Activated naive CD8-positive, alpha-beta T cell treated with anti-CD3 and anti-CD28 coated beads, Interleukin-2, amount 10 ng/mL, durations not matched to agents 7 days and 5 days (primary cell): ENCODE measurements around the gene SPTB. TPM values are rescaled to one million over a fixed set of nuclear protein-coding genes. Genes with fewer than 3 reads are reported as not detected.

Experiments
- ATAC-seq: fragments of 150-1000 bp; cut with Tn5 transposase; one replicate; pipeline ENCODE4 v1.10.0; 2021; ENCODE audit warnings: low read depth, moderate library complexity
- POLR2A ChIA-PET: fragments of 350-600 bp; sonication (Branson Sonifier 250); formaldehyde crosslinking; loops from one replicate; lab custom pipeline; 2021; ENCODE audit warnings: antibody characterized with exemption; lab: Charles Lee
- DNase-seq: peaks from one replicate; pipeline ENCODE4 v3.0.0; 2021
- H3K27ac Mint-ChIP-seq: one replicate; pipeline ENCODE4 v1.8.0; 2022; ENCODE audit warnings: mild to moderate bottlenecking, mixed read lengths
- H3K27me3 Mint-ChIP-seq: one replicate; pipeline ENCODE4 v1.8.0; 2022; ENCODE audit warnings: mild to moderate bottlenecking, moderate library complexity, mixed read lengths
- H3K36me3 Mint-ChIP-seq: one replicate; pipeline ENCODE4 v1.8.0; 2021; ENCODE audit warnings: mild to moderate bottlenecking, mixed read lengths
- H3K4me1 Mint-ChIP-seq: one replicate; pipeline ENCODE4 v1.8.0; 2021; ENCODE audit warnings: mixed read lengths
- H3K4me3 Mint-ChIP-seq: one replicate; pipeline ENCODE4 v1.8.0; 2022; ENCODE audit warnings: mild to moderate bottlenecking, moderate library complexity, mixed read lengths
- H3K9me3 Mint-ChIP-seq: one replicate; pipeline ENCODE4 v1.8.0; 2021; ENCODE audit warnings: mixed read lengths
- total RNA-seq, 2 experiments: library from RNA; stranded (reverse); gene quantifications; one replicate each; pipeline ENCODE4 v1.2.3, GENCODE V29; 2021

Gene SPTB
- total RNA-seq, 2 experiments from 2014 or later = not detected

DNA sequence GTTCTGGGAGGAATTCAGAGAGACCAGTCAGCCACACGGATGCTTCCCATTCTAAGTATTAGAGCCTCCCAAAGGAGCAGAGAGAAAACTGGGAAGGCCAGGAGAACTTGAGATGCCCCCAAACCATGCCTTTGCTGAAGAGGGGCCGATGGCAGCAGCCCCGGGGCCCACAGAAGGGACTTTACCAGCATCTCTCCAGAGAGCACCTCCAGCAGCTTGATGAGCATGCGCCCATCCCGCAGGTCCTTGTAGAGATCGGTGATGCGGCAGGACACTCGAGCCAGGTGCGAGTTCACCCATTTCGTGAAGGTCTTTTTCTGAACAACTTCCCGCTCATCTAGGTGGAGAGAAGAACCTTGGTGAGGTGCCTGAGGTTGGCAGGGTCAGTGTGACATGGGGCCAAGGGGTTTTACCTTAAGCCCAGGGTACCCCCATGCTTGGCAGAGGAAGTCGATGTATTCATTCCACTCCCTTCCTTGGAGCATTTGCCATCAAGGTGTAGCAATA, 74.9 kb downstream of the SPTB start:
- ATAC-seq = no peak
- POLR2A ChIA-PET = no interaction called here
- H3K27me3 Mint-ChIP-seq = peaks cover 11% of the 10 kb centered on the region
- no peaks in the 10 kb centered on the region for H3K9me3 Mint-ChIP-seq
- H3K4me3 Mint-ChIP-seq = no peak overlapping the region
- no peak overlapping the region for H3K27ac Mint-ChIP-seq
- H3K36me3 Mint-ChIP-seq = no peaks in the 10 kb centered on the region
- H3K4me1 Mint-ChIP-seq = peaks cover 2% of the 10 kb centered on the region
- DNase-seq = no peak

DNA sequence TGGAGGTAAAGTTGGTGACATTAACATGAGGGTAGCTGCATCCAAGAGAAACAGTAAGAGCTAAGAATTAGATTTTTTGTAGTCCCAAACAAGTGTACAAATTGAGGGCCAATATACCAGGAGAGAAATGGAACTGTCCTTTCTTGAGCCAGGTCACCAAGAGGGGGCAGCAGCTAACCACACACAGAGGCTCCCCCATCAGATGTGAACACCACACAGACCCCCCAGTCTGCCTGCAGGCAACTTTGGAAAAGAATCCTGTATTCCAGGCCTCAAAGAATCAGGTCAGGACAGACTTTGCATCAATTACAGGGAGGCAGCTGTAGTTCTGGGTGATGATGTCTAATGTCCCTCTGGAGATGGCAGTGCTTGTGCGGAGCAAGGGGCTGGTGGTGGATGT, 77.9 kb downstream of the SPTB start:
- POLR2A ChIA-PET = no interaction called here
- no peaks in the 10 kb centered on the region for H3K36me3 Mint-ChIP-seq
- no peak for ATAC-seq

DNA sequence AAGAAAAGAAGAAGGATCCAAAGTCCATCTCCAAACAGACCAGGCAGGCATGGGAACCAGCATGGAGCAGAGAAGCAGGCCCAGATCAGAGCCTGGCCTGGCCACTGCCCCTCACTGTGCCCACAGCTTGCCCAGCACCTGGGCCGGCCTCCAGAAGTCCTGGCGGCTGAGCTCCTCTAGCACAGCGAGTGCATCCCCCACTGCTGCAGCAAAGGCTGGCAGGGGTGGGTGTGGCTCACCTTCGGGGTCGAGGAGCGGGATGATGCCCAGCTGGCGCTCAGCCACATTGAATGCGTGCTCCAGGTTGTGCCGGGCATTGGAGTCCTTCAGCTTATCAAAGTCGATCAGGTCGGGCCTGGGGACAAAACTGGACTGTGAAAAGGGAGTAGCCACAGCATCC, 78.7 kb downstream of the SPTB start:
- no peaks in the 10 kb centered on the region for H3K9me3 Mint-ChIP-seq
- H3K27ac Mint-ChIP-seq = no peak overlapping the region
- H3K4me1 Mint-ChIP-seq = peaks cover 2% of the 10 kb centered on the region
- H3K36me3 Mint-ChIP-seq = no peaks in the 10 kb centered on the region
- ATAC-seq (no peak), DNase-seq (no peak)
- no peak overlapping the region for H3K4me3 Mint-ChIP-seq
- POLR2A ChIA-PET = no interaction called here
- peaks cover 8% of the 10 kb centered on the region for H3K27me3 Mint-ChIP-seq

More for the DNA sequence above, 77.9 kb downstream of the SPTB start:
- H3K4me3 Mint-ChIP-seq = no peak overlapping the region
- DNase-seq = no peak
- H3K9me3 Mint-ChIP-seq = no peaks in the 10 kb centered on the region
- H3K27ac Mint-ChIP-seq = no peak overlapping the region
- H3K4me1 Mint-ChIP-seq = peaks cover 2% of the 10 kb centered on the region
- H3K27me3 Mint-ChIP-seq = peaks cover 9% of the 10 kb centered on the region

DNA sequence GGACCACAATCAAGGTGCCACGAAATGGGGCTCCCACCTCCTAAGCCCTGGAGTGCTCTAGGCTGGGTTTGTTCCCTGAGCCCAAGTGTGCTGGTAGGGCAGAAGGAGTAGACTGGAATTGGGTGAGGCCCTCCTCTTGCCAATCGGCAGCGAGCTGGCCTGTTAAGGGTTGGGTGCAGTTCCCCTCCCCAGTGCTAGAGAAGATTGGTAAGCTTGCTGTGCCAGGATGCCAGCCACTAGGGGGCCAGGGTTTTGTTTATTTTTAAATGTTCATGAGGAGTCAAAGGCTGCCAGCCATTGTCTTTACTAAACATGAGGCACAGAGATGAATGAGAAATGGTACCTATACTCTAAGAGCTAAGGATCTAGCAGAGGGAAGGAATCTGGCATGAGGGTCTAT, 79.7 kb downstream of the SPTB start:
- no peaks in the 10 kb centered on the region for H3K36me3 Mint-ChIP-seq
- ATAC-seq = no peak
- H3K4me1 Mint-ChIP-seq = no peaks in the 10 kb centered on the region
- POLR2A ChIA-PET = no interaction called here
- no peaks in the 10 kb centered on the region for H3K9me3 Mint-ChIP-seq
- no peak overlapping the region for H3K27ac Mint-ChIP-seq
- DNase-seq = no peak
- no peak overlapping the region for H3K4me3 Mint-ChIP-seq
- H3K27me3 Mint-ChIP-seq = peaks cover 7% of the 10 kb centered on the region

DNA sequence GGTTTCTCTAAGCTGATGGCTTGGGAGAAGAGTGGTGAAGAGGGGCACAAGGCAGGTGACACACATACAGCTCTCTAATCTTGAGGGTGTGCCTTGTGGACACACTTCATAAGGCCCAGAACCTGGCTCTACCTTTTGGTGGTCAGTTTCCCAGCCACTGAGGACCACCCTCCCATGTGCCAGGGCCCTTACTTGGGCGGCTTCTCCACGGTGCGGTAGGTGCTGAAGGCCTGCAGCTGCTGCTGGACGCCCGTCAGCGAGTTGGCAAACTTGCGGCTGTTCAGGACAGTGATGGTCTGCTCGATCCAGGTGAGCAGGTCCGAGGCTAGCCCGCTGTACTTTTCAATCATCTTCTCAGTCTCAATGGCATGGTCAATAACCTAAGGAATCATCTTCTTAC, 80.2 kb downstream of the SPTB start:
- Mint-ChIP-seq H3K9me3 (no peaks in the 10 kb centered on the region), H3K27ac (no peak overlapping the region)

DNA sequence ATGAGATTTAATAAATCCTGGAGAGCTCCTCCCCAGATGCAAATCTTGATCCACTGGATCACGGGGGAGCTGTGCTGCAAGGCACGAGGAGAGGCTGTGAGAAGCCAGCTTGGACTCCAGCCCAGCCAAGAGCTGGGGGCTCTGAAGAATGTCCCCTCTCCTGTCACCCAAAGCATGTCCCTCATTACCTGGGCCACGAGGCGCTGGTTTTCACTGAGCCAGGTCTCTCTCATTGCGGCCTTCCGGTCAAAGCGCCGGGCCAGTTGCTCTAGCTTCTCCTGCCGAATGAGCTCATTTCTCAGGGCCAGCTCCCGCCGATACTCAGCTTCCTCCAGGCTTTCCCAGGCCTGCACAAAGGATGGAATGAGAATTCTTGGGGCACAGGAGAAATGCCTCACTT, 83.3 kb downstream of the SPTB start:
- DNase-seq (no peak), ATAC-seq (no peak)
- H3K4me1 Mint-ChIP-seq = no peaks in the 10 kb centered on the region
- H3K9me3 Mint-ChIP-seq = no peaks in the 10 kb centered on the region
- no peak overlapping the region for H3K27ac Mint-ChIP-seq
- H3K4me3 Mint-ChIP-seq = no peak overlapping the region
- POLR2A ChIA-PET = no interaction called here
- peaks cover 3% of the 10 kb centered on the region for H3K27me3 Mint-ChIP-seq
- H3K36me3 Mint-ChIP-seq = no peaks in the 10 kb centered on the region

More for the DNA sequence above, 80.2 kb downstream of the SPTB start:
- POLR2A ChIA-PET = no interaction called here
- peaks cover 7% of the 10 kb centered on the region for H3K27me3 Mint-ChIP-seq
- DNase-seq (no peak), ATAC-seq (no peak)
- no peaks in the 10 kb centered on the region for H3K4me1 Mint-ChIP-seq
- H3K36me3 Mint-ChIP-seq = no peaks in the 10 kb centered on the region
- H3K4me3 Mint-ChIP-seq = no peak overlapping the region

DNA sequence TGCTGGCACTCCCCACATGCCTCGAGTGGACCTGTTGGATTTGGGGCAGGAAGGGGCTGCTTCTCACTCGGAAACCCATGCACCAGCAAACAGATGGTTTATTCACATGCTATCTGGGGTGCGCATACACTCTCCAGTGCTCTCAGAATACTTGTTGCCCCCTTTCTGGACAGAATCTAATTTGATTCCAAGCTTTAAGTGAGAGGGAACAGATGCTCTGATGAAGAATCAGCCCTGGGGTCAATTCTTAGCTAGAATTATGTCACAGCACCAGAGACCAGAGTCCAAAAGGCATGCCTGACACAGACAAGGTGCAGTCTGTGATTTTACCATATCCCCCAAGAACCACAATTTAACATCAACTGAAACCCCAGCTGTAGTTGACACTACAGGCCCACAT, 83.8 kb downstream of the SPTB start:
- ATAC-seq (no peak), DNase-seq (no peak)
- no peaks in the 10 kb centered on the region for H3K36me3 Mint-ChIP-seq
- no peaks in the 10 kb centered on the region for H3K27me3 Mint-ChIP-seq
- no peak overlapping the region for H3K4me3 Mint-ChIP-seq
- POLR2A ChIA-PET = no interaction called here
- H3K9me3 Mint-ChIP-seq = no peaks in the 10 kb centered on the region
- H3K4me1 Mint-ChIP-seq = no peaks in the 10 kb centered on the region
- H3K27ac Mint-ChIP-seq = no peak overlapping the region

DNA sequence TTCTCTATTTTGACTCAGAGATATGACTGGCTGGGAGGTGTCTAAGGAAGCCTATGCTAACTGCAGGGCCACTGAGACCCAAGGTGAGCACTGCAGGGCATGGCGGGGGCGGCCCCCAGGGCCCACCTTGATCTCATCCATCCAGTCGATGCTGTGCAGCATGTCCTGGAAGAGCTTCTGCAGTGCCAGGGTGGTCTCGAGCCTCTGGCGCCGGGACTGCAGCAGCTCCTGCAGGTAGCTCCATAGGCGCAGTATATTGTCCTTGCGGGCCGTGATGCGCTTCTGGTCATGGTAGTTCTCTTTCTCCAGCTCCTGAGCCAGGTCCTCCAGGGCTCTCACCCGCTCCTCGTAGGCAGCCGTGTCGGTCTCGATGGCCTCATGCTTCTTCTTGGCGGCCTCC, 84.5 kb downstream of the SPTB start:
- H3K4me3 Mint-ChIP-seq = no peak overlapping the region
- DNase-seq = no peak
- H3K27me3 Mint-ChIP-seq = no peaks in the 10 kb centered on the region
- no peak overlapping the region for H3K27ac Mint-ChIP-seq
- ATAC-seq = no peak
- POLR2A ChIA-PET = no interaction called here
- no peaks in the 10 kb centered on the region for H3K36me3 Mint-ChIP-seq
- H3K4me1 Mint-ChIP-seq = no peaks in the 10 kb centered on the region
- no peaks in the 10 kb centered on the region for H3K9me3 Mint-ChIP-seq

DNA sequence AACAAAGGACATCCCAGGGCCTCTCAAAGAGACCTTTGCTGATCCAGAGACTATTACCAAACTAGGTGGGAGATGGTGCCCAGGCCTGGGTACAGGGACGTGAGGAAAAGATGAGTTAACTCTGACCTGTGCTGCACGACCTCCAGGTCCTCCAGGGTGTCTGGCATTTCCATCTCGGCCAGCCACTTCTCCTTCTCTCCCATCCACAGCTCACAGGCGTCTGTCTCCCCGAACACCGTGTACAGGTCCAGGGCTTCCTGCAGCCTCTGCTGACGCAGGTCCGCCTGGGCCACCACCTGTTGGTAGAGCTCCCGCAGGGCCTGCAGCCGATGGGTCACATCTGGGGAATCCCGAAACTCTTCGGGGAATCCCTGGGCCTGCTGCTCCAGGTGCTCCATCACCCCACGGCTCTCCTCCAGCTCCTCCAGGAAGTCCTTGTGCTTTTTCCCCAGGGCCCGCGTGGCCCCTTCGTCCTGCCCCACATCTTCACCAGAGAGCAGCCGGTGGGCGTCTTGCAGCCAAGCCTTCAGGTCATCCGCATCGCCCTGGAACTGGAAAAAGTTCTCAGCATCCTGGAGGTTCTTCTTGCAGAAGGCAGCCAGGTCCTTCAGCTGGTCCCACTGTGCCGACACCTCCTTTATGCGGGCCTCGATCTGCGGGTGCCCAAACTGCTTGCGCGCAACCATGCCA, 86.7 kb downstream of the SPTB start:
- H3K9me3 Mint-ChIP-seq = no peaks in the 10 kb centered on the region
- no peak for DNase-seq
- no peak for ATAC-seq
- H3K4me3 Mint-ChIP-seq = no peak overlapping the region
- H3K4me1 Mint-ChIP-seq = no peaks in the 10 kb centered on the region
- no peaks in the 10 kb centered on the region for H3K36me3 Mint-ChIP-seq
- H3K27me3 Mint-ChIP-seq = no peaks in the 10 kb centered on the region
- no peak overlapping the region for H3K27ac Mint-ChIP-seq
- POLR2A ChIA-PET = interaction anchor here (0.5 kb wide), 1 partner anchor 365 kb away, joined by 3 read pairs; no protein-coding TSS in a partner anchor

DNA sequence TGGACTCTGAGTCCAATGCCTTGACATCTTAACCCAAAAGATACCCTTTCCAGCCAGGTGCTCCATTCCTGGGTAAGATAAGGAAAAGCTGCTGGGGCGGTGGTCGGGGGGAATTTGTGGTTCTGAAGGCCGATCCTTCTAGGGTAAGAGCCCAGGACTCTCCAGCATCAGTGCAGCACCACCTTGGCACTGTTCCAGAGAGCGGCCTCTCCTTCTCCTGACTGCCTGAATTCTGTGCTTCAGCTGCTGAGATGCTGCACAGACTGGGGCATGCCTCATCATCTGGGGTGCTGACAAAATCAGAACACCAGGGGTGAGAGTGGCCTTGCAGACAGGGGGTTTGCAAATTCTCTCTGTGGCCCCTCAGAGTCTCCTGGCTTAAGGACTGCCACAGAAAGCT, 87.5 kb downstream of the SPTB start:
- H3K4me1 Mint-ChIP-seq = no peaks in the 10 kb centered on the region
- POLR2A ChIA-PET = no interaction called here

DNA sequence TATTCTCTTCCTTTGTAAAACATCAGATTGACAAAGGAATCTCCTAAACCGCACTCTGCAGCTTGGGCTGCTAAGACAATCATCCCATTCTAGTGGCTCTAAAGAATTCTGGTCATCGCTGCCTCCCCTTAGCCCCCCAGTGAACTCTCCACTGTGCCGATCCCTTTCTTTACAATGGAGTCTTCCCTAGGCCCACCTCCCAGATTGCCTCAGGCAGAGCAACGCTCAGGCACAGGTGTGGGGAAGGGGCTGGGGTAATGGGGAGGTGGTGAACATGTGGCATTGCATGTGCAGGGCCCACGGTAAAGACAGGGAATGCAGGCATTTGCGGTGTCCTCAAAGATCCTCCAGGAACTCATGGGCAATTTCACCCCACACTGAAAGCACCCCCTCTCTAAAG, 89.2 kb downstream of the SPTB start:
- Mint-ChIP-seq H3K27ac (no peak overlapping the region), H3K27me3 (no peaks in the 10 kb centered on the region), H3K36me3 (no peaks in the 10 kb centered on the region), H3K4me3 (no peak overlapping the region), H3K9me3 (no peaks in the 10 kb centered on the region), H3K4me1 (no peaks in the 10 kb centered on the region)
- DNase-seq (no peak), ATAC-seq (no peak)
- POLR2A ChIA-PET = no interaction called here

More for the DNA sequence above, 87.5 kb downstream of the SPTB start:
- H3K4me3 Mint-ChIP-seq = no peak overlapping the region
- H3K27me3 Mint-ChIP-seq = no peaks in the 10 kb centered on the region
- DNase-seq (no peak), ATAC-seq (no peak)
- no peaks in the 10 kb centered on the region for H3K36me3 Mint-ChIP-seq
- no peak overlapping the region for H3K27ac Mint-ChIP-seq
- H3K9me3 Mint-ChIP-seq = no peaks in the 10 kb centered on the region

DNA sequence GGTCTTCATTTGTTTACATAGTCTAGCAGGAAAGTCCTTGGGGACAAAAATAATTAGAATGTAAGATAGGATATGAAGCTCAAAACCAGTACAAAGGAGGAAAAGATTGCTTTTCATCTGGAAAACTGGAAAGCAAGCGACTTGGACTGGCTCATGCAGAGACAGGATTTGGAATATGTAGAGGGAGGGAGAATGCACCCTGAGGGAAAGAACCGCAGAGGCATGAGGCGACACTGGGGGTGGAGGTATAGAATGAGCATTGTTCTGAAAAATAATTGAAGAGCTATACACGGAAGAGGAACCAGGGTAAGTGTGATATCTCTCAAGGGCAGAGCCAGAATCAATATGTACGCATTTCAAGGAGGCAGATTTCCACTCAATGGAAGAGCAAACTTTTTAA, 90.0 kb downstream of the SPTB start:
- Mint-ChIP-seq H3K4me1 (no peaks in the 10 kb centered on the region), H3K27me3 (no peaks in the 10 kb centered on the region), H3K27ac (no peak overlapping the region), H3K4me3 (no peak overlapping the region), H3K36me3 (no peaks in the 10 kb centered on the region), H3K9me3 (no peaks in the 10 kb centered on the region)
- POLR2A ChIA-PET = no interaction called here
- DNase-seq (no peak), ATAC-seq (no peak)

DNA sequence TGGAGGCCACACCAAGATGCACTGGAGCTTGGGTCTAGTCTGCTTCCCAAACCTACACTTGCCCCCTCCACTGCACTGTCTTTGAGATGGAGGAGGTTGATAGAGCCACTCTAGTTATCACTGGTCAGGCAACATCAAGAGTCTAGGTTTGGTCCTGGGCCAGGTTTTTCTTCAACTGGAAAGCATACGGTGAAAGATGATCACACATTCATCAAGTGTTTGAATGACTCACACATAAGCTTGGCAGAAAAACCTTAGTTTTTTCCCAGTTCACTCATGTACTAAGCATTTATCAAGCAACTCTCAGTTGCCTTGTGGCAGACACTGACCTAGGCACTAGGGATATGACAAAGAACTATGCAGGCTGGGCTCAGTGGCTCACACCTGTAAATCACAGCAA, 91.0 kb downstream of the SPTB start:
- H3K4me1 Mint-ChIP-seq = no peaks in the 10 kb centered on the region
- H3K27ac Mint-ChIP-seq = no peak overlapping the region
- DNase-seq = no peak
- no peaks in the 10 kb centered on the region for H3K9me3 Mint-ChIP-seq
- no peak overlapping the region for H3K4me3 Mint-ChIP-seq
- ATAC-seq = no peak
- H3K27me3 Mint-ChIP-seq = no peaks in the 10 kb centered on the region
- POLR2A ChIA-PET = no interaction called here
- no peaks in the 10 kb centered on the region for H3K36me3 Mint-ChIP-seq

DNA sequence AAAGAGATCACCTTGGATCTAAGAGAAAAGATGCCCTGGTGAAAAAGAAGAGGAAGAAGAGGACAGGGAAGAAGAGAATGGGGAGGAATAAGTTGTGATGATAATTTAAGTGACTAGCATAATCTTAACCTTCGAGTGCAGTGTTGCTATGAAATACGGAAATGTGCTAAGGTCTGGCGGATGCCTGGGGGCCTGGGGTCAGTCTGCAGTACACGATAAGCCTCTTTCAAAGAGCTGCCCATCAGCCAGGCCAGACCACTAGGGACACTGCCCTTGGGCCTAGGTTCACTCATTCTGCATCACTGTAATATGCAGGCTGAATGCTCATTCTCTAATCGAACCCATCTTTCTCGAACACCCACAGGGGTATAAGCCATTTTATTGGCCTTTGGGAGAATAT, 92.1 kb downstream of the SPTB start:
- no peak overlapping the region for H3K27ac Mint-ChIP-seq
- H3K27me3 Mint-ChIP-seq = no peaks in the 10 kb centered on the region
- no peaks in the 10 kb centered on the region for H3K36me3 Mint-ChIP-seq
- DNase-seq (no peak), ATAC-seq (no peak)
- POLR2A ChIA-PET = no interaction called here
- H3K9me3 Mint-ChIP-seq = no peaks in the 10 kb centered on the region
- H3K4me1 Mint-ChIP-seq = no peaks in the 10 kb centered on the region
- no peak overlapping the region for H3K4me3 Mint-ChIP-seq
